Loucy (cell line): ENCODE data around the gene HNRNPH2.

Source experiments
- EZH2phosphoT487 ChIP-seq: fragments of 200-600 bp; IDR thresholded peaks from 2 replicates; pipeline ENCODE4 v1.6.1; 2018; ENCODE audit warnings: antibody characterized with exemption, mild to moderate bottlenecking, moderate library complexity, borderline replicate concordance
- TF ChIP-seq, protein P1 (sequence below): fragments of 200-600 bp; sonication (generic); conservative IDR thresholded peaks from 2 replicates; pipeline ENCODE4 v1.5.1; 2014; ENCODE audit warnings: mild to moderate bottlenecking, antibody characterized with exemption, low read length

DNA sequence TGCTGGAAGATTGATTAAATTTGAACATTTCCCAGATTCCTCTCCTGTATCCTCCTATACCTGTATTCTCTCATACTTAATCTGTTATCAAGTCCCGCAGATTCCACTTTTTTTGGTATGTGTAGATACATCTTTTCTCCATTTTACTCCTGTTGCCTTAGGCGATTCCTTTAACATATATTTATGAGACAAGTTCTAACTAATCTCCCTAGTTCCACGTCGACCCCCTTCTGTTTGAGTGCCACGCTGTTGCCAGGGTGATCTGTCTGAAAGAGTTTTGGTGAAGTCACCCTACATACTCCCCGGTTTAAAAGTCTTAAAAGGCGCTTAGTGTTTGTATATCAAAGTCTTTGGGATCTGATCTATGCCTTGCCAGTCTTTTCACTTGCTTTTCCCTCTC is 2.4 kb downstream of the HNRNPH2 start:
- TF ChIP-seq, protein P1, sequence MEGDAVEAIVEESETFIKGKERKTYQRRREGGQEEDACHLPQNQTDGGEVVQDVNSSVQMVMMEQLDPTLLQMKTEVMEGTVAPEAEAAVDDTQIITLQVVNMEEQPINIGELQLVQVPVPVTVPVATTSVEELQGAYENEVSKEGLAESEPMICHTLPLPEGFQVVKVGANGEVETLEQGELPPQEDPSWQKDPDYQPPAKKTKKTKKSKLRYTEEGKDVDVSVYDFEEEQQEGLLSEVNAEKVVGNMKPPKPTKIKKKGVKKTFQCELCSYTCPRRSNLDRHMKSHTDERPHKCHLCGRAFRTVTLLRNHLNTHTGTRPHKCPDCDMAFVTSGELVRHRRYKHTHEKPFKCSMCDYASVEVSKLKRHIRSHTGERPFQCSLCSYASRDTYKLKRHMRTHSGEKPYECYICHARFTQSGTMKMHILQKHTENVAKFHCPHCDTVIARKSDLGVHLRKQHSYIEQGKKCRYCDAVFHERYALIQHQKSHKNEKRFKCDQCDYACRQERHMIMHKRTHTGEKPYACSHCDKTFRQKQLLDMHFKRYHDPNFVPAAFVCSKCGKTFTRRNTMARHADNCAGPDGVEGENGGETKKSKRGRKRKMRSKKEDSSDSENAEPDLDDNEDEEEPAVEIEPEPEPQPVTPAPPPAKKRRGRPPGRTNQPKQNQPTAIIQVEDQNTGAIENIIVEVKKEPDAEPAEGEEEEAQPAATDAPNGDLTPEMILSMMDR = no peak
- no peak for TF ChIP-seq EZH2phosphoT487
